Measurements from ENCODE around the gene VGLL2. TPM values are rescaled to one million over a fixed set of nuclear protein-coding genes. Genes with fewer than 3 reads are reported as not detected.

Gene VGLL2
- polyA plus RNA-seq, 1 experiment: not detected

GRCh38 chr6:117276778-117277316 lies 11.5 kb downstream of the VGLL2 start:
- no peak overlapping the region for H3K27ac ChIP-seq (ENCODE audit: low read depth, low read length)
- H3K27me3 ChIP-seq (ENCODE audit: control insufficient read depth, insufficient read depth, low read length): peaks cover 15% of the 10 kb centered on the region
- no peaks in the 10 kb centered on the region for H3K9me3 ChIP-seq (ENCODE audit: control insufficient read depth, insufficient read depth, low read length)
- POLR2A ChIA-PET: no interaction called here
- H3K4me3 ChIP-seq (ENCODE audit: low read depth, low read length): no peak overlapping the region
- CTCF ChIA-PET: no interaction called here
- TF ChIP-seq, protein P1, sequence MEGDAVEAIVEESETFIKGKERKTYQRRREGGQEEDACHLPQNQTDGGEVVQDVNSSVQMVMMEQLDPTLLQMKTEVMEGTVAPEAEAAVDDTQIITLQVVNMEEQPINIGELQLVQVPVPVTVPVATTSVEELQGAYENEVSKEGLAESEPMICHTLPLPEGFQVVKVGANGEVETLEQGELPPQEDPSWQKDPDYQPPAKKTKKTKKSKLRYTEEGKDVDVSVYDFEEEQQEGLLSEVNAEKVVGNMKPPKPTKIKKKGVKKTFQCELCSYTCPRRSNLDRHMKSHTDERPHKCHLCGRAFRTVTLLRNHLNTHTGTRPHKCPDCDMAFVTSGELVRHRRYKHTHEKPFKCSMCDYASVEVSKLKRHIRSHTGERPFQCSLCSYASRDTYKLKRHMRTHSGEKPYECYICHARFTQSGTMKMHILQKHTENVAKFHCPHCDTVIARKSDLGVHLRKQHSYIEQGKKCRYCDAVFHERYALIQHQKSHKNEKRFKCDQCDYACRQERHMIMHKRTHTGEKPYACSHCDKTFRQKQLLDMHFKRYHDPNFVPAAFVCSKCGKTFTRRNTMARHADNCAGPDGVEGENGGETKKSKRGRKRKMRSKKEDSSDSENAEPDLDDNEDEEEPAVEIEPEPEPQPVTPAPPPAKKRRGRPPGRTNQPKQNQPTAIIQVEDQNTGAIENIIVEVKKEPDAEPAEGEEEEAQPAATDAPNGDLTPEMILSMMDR (IDR thresholded peaks at IDR 0.05; ENCODE audit: low read depth, low read length): no peak
- no peak for DNase-seq (ENCODE audit: low read depth, low spot score)

DNA sequence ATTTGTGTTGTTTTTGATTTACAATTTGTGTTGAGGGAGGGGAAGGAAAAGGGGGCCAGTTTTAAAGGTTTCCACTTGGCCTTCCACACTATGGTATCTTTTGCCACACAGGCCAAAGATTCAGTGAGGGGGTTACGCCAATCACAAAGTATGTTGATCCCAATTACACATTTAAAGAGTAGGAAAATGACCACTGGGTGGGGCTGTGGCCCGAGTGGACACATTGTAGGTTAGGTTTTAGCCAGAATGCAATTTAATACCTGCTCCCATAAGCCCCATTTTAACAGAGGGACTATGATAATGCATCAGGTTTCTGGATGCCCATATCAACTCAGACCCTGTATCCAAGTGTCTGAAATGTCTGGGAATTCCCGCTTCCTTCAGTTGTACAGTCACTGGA lies 15.6 kb downstream of the VGLL2 start:
- Histone ChIP-seq H3K27ac (ENCODE audit: low read depth, low read length) (no peak overlapping the region), H3K27me3 (ENCODE audit: control insufficient read depth, insufficient read depth, low read length) (no peaks in the 10 kb centered on the region), H3K9me3 (ENCODE audit: control insufficient read depth, insufficient read depth, low read length) (no peaks in the 10 kb centered on the region), H3K4me3 (ENCODE audit: low read depth, low read length) (no peak overlapping the region)
- CTCF ChIA-PET: no interaction called here
- TF ChIP-seq, protein P1 (IDR thresholded peaks at IDR 0.05; ENCODE audit: low read depth, low read length): 0 out of 2 replicates have a peak, but pooled peaks have one; percentile 12
- DNase-seq (ENCODE audit: low read depth, low spot score): no peak
- POLR2A ChIA-PET: no interaction called here

GRCh38 chr6:117288083-117288715 lies 22.8 kb downstream of the VGLL2 start:
- no peaks in the 10 kb centered on the region for H3K27me3 ChIP-seq (ENCODE audit: control insufficient read depth, insufficient read depth, low read length)
- no peak overlapping the region for H3K4me3 ChIP-seq (ENCODE audit: low read depth, low read length)
- DNase-seq (ENCODE audit: low read depth, low spot score): no peak
- no peak overlapping the region for H3K27ac ChIP-seq (ENCODE audit: low read depth, low read length)
- no peaks in the 10 kb centered on the region for H3K9me3 ChIP-seq (ENCODE audit: control insufficient read depth, insufficient read depth, low read length)
- POLR2A ChIA-PET: no interaction called here
- CTCF ChIA-PET: no interaction called here
- TF ChIP-seq, protein P1 (IDR thresholded peaks at IDR 0.05; ENCODE audit: low read depth, low read length): no peak

GRCh38 chr6:117290173-117290846 lies 25.0 kb downstream of the VGLL2 start:
- Histone ChIP-seq H3K27ac (ENCODE audit: low read depth, low read length) (no peak overlapping the region), H3K9me3 (ENCODE audit: control insufficient read depth, insufficient read depth, low read length) (no peaks in the 10 kb centered on the region), H3K4me3 (ENCODE audit: low read depth, low read length) (no peak overlapping the region), H3K27me3 (ENCODE audit: control insufficient read depth, insufficient read depth, low read length) (no peaks in the 10 kb centered on the region)
- CTCF ChIA-PET: no interaction called here
- POLR2A ChIA-PET: no interaction called here
- no peak for DNase-seq (ENCODE audit: low read depth, low spot score)
- TF ChIP-seq, protein P1 (IDR thresholded peaks at IDR 0.05; ENCODE audit: low read depth, low read length): no peak

GRCh38 chr6:117298941-117299340 lies 33.6 kb downstream of the VGLL2 start:
- Histone ChIP-seq H3K9me3 (ENCODE audit: control insufficient read depth, insufficient read depth, low read length) (no peaks in the 10 kb centered on the region), H3K27me3 (ENCODE audit: control insufficient read depth, insufficient read depth, low read length) (no peaks in the 10 kb centered on the region), H3K4me3 (ENCODE audit: low read depth, low read length) (no peak overlapping the region), H3K27ac (ENCODE audit: low read depth, low read length) (no peak overlapping the region)
- CTCF ChIA-PET: no interaction called here
- DNase-seq (ENCODE audit: low read depth, low spot score): no peak
- TF ChIP-seq, protein P1 (IDR thresholded peaks at IDR 0.05; ENCODE audit: low read depth, low read length): no peak
- POLR2A ChIA-PET: no interaction called here
